ENCODE results near the gene ANKRD24.

Gene ANKRD24

GRCh38 chr19:4174895-4175668 is 7.4 kb upstream of the ANKRD24 start:
- no peak for DNase-seq (ENCODE audit: low read depth)
- no peak for TF ChIP-seq CTCF (conservative IDR thresholded peaks at IDR 0.05; ENCODE audit: low read length)
- H3K4me3 ChIP-seq (ENCODE audit: low read length): no peak overlapping the region

DNA sequence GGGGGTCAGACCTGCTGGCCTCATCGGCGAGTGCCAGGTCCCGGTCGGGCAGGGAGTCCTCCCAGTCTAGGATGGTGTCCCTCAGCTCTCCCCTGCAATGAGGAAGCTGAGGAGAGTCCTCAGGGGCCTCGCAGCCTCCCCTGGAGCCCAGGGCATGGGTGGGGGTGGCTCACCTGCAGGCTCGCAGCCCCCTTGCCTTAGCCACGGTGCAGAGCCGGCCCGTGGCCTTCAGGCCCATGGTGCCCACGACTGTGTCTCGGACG is 6.9 kb upstream of the ANKRD24 start:
- no peak for TF ChIP-seq CTCF (conservative IDR thresholded peaks at IDR 0.05; ENCODE audit: low read length)
- no peak for DNase-seq (ENCODE audit: low read depth)
- no peak overlapping the region for H3K4me3 ChIP-seq (ENCODE audit: low read length)

GRCh38 chr19:4177146-4177545 is 5.3 kb upstream of the ANKRD24 start:
- TF ChIP-seq CTCF (conservative IDR thresholded peaks at IDR 0.05; ENCODE audit: low read length): no peak
- no peak for DNase-seq (ENCODE audit: low read depth)
- no peak overlapping the region for H3K4me3 ChIP-seq (ENCODE audit: low read length)

DNA sequence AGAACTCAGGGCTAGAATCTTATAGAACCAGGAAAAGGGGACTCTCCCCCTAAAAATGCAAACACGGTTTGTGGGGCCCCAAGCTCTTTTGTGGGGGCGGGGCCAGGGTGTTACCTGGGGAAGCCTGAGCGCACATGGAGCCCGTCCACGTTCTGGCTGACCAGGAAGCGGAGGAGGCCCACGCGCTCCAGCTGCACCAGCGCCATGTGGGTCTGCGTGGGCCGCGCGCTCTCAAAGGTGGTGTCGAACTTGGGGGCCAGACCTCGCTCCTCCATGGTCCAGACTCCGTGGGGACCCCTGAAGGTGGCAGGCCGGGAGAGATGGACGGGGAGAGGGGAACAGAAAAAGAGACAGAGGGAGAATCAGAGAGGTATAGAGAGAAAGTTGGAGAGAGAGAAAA is 3.5 kb upstream of the ANKRD24 start:
- H3K4me3 ChIP-seq (ENCODE audit: low read length): no peak overlapping the region
- no peak for TF ChIP-seq CTCF (conservative IDR thresholded peaks at IDR 0.05; ENCODE audit: low read length)
- DNase-seq (ENCODE audit: low read depth): no peak

- no peak for TF ChIP-seq CTCF (conservative IDR thresholded peaks at IDR 0.05; ENCODE audit: low read length)
- no peak for DNase-seq (ENCODE audit: low read depth)
- H3K4me3 ChIP-seq (ENCODE audit: low read length): peak overlapping the region; percentile 26; the same call in 1 of the 2 replicates
Observed at GRCh38 chr19:4181053-4181508, 1.4 kb upstream of the ANKRD24 start.

GRCh38 chr19:4183967-4184717 is 1.7 kb downstream of the ANKRD24 start:
- DNase-seq (ENCODE audit: low read depth): no peak
- no peak overlapping the region for H3K4me3 ChIP-seq (ENCODE audit: low read length)
- no peak for TF ChIP-seq CTCF (conservative IDR thresholded peaks at IDR 0.05; ENCODE audit: low read length)

Data from AG10803 (cell line).